Subcutaneous abdominal adipose tissue (tissue), 5 donors: ENCODE results near the gene EXOC3L4.
A peak's percentile ranks its signal among the peaks of the same experiment; 100 is the strongest.

Experiments
- H3K27ac ChIP-seq: one replicate; pipeline ENCODE4 v1.7.0; 2013; ENCODE audit warnings: low read depth, mild to moderate bottlenecking, inconsistent platforms, low read length, moderate library complexity
- H3K27me3 ChIP-seq, 5 donors: one replicate each; pipeline ENCODE4 v1.7.0; 2013; ENCODE audit warnings: low read length in 5 of 5, inconsistent platforms in 1 of 5; ENCODE audit not compliant: control insufficient read depth in 5 of 5, insufficient read depth in 4 of 5
- H3K36me3 ChIP-seq, 5 donors: one replicate each; pipeline ENCODE4 v1.7.0; 2013; ENCODE audit warnings: low read length in 5 of 5; ENCODE audit not compliant: control insufficient read depth in 5 of 5, insufficient read depth in 5 of 5
- H3K4me1 ChIP-seq, 5 donors: one replicate each; pipeline ENCODE4 v1.7.0; 2013; ENCODE audit warnings: low read length in 5 of 5, mild to moderate bottlenecking in 3 of 5, moderate library complexity in 1 of 5; ENCODE audit not compliant: control insufficient read depth in 5 of 5, insufficient read depth in 5 of 5
- H3K4me3 ChIP-seq, 5 donors: one replicate each; pipeline ENCODE4 v1.7.0; 2013; ENCODE audit warnings: low read length in 5 of 5, low read depth in 1 of 5
- H3K9ac ChIP-seq, 5 donors: one replicate each; pipeline ENCODE4 v1.7.0; 2013; ENCODE audit warnings: low read length in 5 of 5, mild to moderate bottlenecking in 4 of 5, moderate library complexity in 3 of 5
- H3K9me3 ChIP-seq, 5 donors: one replicate each; pipeline ENCODE4 v1.7.0; 2013; ENCODE audit warnings: low read length in 5 of 5; ENCODE audit not compliant: control insufficient read depth in 5 of 5
- donor health status: healthy.
- donor health status: healthy.
- donor health status: healthy.
- donor health status: healthy.
- donor health status: healthy.

EXOC3L4 gene

DNA sequence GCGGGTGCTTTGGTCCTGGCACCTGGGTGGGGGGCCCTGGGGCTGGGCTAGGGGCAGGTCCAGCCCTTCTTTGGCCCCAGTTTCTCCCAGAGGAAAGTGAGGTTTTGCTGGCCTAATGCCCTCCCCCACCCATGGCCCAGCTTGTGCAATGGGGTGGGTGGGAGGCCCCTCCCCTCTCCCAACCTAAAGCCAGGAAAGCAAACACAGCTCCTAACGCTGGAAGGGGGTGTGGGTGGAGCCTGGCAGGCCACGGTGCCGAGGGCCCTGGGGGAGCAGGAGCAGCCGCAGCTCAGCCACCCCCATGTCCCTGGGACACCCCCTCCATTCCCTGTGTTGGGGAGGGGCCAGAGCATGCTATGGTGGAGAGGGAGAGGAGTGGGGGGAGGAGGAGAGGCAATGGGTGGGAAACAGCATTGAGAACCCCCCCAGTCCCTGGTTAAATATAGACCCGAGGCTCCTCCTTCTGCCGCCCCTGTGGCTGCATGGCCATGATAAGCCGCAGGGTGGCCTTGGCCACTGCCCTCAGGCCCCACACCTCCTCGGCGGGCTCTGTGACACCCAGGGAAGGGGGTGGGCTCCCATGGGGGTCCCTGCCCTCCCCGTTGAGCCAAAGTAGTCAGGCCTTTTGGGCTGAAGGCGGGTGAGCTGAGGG, 4.7 kb downstream of the EXOC3L4 start:
- H3K9me3 ChIP-seq: no peaks in the 10 kb centered on the region
- H3K4me1 ChIP-seq: peaks cover 0 to 35% (median 25%) of the 10 kb centered on the region in 5 donors
- H3K36me3 ChIP-seq: no peaks in the 10 kb centered on the region
- H3K27me3 ChIP-seq: peaks cover 24 to 42% (median 31%) of the 10 kb centered on the region in 5 donors
- no peak overlapping the region for H3K9ac ChIP-seq
- no peak overlapping the region for H3K27ac ChIP-seq
- no peak overlapping the region for H3K4me3 ChIP-seq

DNA sequence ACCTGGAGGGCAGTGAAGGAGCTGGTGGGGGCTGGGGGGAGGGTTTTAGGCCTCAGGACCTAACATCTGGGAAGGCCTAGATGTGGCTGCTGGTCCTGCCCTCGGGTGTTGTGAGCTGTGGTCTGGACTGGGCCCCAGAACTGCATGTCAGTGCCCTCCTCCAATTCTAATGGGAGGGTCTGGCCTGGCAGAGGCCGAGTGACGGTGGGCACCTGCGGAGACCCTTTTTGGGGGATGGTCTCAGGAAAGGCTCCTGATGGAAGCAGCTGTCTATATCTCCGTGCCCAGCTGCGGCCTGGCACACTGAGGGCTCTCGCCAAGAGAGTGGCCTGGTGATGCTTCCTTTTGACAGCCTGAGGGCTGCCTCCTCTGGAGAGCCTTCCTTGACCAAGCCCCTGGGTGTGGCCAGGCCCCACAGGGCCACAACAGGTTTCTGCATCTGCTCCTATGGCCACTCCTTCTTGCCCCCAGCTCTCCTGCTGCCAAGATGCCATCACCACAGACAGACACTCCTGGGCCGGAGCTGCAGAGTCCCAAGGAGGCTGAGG, 5.3 kb downstream of the EXOC3L4 start:
- Histone ChIP-seq H3K9ac (no peak overlapping the region), H3K9me3 (no peaks in the 10 kb centered on the region), H3K4me1 (peaks cover 0 to 36% (median 28%) of the 10 kb centered on the region in 5 donors), H3K27ac (no peak overlapping the region), H3K36me3 (no peaks in the 10 kb centered on the region), H3K27me3 (peaks cover 30 to 45% (median 37%) of the 10 kb centered on the region in 5 donors), H3K4me3 (no peak overlapping the region)

DNA sequence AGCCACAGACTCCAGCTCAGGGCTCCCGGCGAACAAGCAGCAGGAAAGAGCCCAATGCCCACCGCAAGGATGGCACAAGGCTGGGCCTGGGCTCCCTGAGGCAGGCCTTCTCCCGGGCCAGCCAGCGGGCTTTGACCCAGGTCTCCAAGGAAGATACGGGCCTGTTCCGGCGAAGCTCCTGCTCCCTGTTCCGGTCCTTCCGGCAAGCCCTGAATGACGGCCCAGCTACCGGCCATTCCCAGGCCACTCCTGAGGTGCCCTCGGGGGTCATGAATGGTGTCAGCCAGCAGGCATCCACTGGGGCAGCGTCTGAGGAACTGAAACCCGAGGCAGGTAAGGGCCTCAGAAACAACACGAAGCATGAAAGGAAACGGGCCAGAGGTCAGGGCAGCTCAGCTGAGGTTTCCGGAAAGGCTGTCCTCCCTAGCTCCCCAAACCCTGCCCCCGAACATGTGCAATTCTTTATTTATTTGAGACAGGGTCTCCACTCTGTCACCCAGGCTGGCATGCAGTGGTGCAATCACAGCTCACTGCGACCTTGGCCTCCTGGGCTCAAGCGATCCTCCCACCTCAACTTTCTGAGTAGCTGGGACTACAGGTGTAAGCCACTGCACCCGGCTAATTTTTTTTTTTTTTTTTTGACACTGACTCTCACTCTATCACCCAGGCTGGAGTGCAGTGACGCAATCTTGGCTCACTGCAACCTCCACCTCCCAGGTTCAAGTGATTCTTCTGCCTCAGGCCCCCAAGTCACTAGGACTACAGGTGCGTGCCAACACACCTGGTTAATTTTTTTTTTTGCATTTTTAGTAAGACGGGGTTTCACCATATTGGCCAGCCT, 6.0 kb downstream of the EXOC3L4 start:
- Histone ChIP-seq H3K9ac (no peak overlapping the region), H3K36me3 (no peaks in the 10 kb centered on the region), H3K27ac (no peak overlapping the region), H3K27me3 (peaks cover 30 to 45% (median 37%) of the 10 kb centered on the region in 5 donors), H3K4me3 (no peak overlapping the region), H3K9me3 (no peaks in the 10 kb centered on the region), H3K4me1 (peaks cover 0 to 39% (median 32%) of the 10 kb centered on the region in 5 donors)

DNA sequence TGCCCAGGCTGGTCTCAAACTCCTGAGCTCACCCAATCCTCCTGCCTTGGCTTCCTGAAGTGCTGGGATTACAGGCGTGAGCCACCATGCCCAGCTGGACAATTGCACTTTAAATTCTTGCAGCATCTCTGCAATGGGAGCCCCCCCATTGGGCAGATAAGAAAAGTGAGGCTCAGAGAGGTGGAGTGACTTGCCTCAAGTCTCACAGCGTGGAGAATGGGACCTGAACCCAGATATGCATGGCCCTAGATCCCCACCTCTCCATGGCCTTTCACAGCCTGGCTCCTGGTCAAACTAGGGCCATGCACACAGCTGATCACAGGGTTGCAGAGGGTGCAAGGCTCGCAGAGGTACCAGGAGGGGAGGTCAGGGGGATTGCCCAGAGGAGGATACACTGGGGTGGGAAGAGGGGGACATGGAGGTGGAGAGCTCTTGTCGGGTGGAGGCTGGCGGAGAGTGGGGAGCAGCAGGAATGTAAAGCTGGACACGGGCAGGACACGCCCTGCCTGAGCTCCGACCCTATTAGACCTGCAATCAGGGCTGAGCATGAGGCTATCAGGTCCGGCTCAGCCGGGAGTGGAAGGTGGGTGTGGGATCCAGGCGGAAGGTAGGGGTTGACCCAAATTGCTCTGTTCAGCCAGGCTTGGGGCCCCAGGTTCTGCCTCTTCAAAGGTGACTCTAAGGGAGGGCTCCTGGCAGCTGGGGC, 6.9 kb downstream of the EXOC3L4 start:
- H3K9ac ChIP-seq: no peak overlapping the region
- H3K9me3 ChIP-seq: no peaks in the 10 kb centered on the region
- peaks cover 30 to 45% (median 37%) of the 10 kb centered on the region in 5 donors for H3K27me3 ChIP-seq
- no peak overlapping the region for H3K4me3 ChIP-seq
- H3K27ac ChIP-seq: no peak overlapping the region
- H3K36me3 ChIP-seq: no peaks in the 10 kb centered on the region
- H3K4me1 ChIP-seq: peaks cover 0 to 40% (median 32%) of the 10 kb centered on the region in 5 donors

DNA sequence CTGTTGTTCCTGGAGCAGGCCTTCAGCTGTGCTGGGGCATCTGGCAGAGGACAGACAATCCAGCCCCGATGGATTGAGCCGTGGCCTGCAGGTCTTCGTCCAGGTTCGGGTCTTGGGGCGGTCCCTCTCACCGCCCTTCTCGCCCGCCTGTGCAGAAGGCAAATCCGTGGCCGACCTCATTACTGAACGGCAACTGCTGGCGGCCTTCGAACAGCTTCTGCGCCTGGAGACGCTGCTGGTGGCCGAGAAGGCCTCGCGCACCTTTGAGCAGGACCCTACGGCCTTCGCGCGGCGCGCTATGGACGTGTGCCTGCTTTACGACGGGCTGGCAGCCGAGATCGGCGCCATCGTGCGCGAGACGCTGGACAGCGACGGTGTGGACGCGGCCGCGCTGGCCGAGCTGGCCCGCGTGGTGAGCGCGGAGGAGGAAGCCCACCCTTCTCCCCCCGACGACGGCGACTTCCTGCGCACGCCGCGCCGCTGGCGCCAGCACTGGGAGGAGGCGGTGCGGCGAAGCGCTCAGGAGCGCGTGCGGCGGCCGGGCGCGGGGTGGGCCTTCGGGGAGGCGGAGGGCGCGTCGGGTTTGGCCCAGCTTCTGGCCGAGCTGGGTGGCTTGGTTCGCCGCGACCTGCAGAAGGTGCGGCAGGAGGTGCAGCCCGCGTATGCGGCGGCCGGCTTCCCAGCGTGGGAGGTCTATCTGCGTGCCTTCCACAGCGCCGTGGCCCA, 7.6 kb downstream of the EXOC3L4 start:
- H3K36me3 ChIP-seq: no peaks in the 10 kb centered on the region
- H3K9me3 ChIP-seq: no peaks in the 10 kb centered on the region
- peaks cover 30 to 45% (median 37%) of the 10 kb centered on the region in 5 donors for H3K27me3 ChIP-seq
- H3K4me3 ChIP-seq: peak overlapping the region in 1 of 5 donors; percentile 40
- H3K27ac ChIP-seq: no peak overlapping the region
- peaks cover 0 to 40% (median 32%) of the 10 kb centered on the region in 5 donors for H3K4me1 ChIP-seq
- H3K9ac ChIP-seq: no peak overlapping the region

DNA sequence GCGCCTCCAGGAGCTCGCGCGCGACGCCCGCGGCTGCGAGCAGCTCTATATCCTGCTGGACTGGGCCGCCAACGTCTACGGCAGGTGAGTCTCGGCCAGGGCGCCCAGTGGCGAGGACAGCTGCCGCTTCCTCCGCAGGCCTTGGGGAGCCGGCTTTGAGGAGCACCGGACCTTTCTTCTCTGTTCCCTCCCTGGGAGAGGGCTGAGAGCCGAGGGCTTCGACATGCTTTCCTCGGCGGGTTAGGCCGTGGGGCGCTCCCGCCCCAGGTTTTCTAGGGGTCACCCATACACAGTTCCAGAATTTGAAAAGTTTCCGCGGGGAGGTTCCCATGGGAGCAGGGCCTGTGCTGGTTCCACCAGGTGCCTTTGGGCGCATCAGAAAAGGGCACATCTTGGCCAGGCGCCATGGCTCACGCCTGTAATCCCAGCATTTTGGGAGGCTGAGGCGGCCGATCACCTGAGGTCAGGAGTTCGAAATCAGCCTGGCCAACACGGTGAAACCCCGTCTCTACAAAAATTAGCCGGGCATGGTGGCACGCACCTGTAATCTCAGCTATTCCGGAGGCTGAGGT, 8.2 kb downstream of the EXOC3L4 start:
- Histone ChIP-seq H3K27ac (no peak overlapping the region), H3K36me3 (no peaks in the 10 kb centered on the region), H3K9ac (no peak overlapping the region), H3K27me3 (peaks cover 30 to 45% (median 37%) of the 10 kb centered on the region in 5 donors), H3K9me3 (no peaks in the 10 kb centered on the region), H3K4me3 (peak overlapping the region in 1 of 5 donors; percentile 40), H3K4me1 (peaks cover 0 to 40% (median 32%) of the 10 kb centered on the region in 5 donors)

DNA sequence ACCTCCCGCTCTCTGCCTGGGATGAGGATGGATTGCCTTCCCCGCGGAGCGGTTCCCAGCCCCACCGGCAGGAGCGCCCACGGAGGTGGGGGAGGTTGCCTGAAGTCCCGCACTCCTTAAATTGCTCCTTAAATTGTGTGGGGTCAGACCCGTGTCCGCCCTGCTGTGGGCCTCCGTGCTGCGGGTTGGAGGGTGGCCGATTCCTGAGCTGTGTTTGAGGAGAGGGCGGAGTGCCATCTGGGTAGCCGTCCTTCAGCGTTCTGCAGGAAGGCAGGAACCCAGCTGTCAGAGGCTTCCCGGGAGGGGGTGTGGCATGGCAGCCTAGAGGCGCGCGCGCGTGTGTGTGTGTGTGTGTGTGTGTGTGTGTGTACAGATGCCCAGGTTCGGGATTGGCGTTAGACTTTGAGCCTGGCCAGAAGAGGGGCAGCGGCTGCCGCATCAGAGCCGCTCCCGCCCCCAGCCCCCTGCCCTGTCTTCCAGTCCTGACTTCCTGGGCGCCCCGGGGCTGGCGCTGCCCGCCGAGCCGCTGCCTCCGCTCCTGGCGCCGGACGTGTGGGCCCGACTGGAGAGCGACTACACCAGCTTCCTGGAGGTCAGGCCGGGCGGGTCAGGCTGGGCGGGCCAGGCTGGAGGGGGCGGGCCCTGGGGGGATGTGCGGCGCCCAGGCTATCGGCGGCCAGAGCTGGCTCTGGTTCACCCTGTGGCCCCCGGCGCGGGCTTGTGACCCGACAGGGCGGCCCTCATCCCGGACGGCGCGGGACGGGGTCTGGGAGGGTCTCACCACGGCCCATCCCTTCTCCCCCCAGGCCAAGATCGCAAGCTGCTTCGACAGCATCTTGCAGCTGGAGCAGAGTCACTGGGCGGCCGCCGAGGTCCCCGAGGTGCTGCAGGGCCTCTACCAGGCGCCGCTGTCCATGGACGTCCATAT, 9.2 kb downstream of the EXOC3L4 start:
- peaks cover 27 to 45% (median 34%) of the 10 kb centered on the region in 5 donors for H3K27me3 ChIP-seq
- no peak overlapping the region for H3K27ac ChIP-seq
- H3K36me3 ChIP-seq: no peaks in the 10 kb centered on the region
- H3K9ac ChIP-seq: peak overlapping the region in 1 of 5 donors; percentile 14
- H3K4me1 ChIP-seq: peaks cover 0 to 44% (median 35%) of the 10 kb centered on the region in 5 donors
- H3K9me3 ChIP-seq: no peaks in the 10 kb centered on the region
- peak overlapping the region in 2 of 5 donors; percentile 16 to 56 for H3K4me3 ChIP-seq

DNA sequence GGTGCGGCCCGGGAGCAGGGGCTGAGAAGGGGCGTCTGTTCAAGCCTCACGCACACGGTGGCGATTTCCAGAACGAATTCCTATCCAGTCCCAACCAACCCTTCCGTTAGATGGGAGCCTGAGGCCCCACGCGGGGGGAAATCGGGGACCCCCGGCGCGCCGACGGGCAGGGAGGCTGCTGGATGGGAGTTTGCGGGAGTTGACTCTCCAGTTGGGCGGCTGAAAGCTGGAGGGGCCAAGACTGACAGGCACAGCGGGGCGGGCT, 9.8 kb downstream of the EXOC3L4 start:
- Histone ChIP-seq H3K36me3 (no peaks in the 10 kb centered on the region), H3K4me1 (peaks cover 0 to 41% (median 35%) of the 10 kb centered on the region in 5 donors), H3K9me3 (no peaks in the 10 kb centered on the region), H3K9ac (no peak overlapping the region), H3K4me3 (peak overlapping the region in 1 of 5 donors; percentile 56), H3K27ac (no peak overlapping the region), H3K27me3 (peaks cover 27 to 44% (median 33%) of the 10 kb centered on the region in 5 donors)
